Effector memory CD4-positive, alpha-beta T cell (primary cell): ENCODE data around the gene BRAP.
"Not testable (repeated sequence)": the region's sequence is repeated elsewhere in the genome, so short reads cannot be mapped to it uniquely, and the experiment has no call there.

ENCODE experiments used
- DNase-seq, 3 donors: peaks; one replicate each; pipeline ENCODE4 v3.0.0-alpha.2; 2020
- H3K27ac ChIP-seq: 2 replicates; pipeline ENCODE4 v1.7.0; 2013; ENCODE audit warnings: mild to moderate bottlenecking, low read length, moderate library complexity; ENCODE audit not compliant: insufficient read depth, poor library complexity, severe bottlenecking
- H3K27me3 ChIP-seq: replicated peaks from 2 replicates; pipeline ENCODE4 v1.7.0; 2013; ENCODE audit warnings: mild to moderate bottlenecking, low read length; ENCODE audit not compliant: insufficient read depth, control insufficient read depth, poor library complexity, severe bottlenecking
- H3K36me3 ChIP-seq: 2 replicates; pipeline ENCODE4 v1.7.0; 2013; ENCODE audit warnings: mild to moderate bottlenecking, low read length, moderate library complexity; ENCODE audit not compliant: control insufficient read depth, insufficient read depth
- H3K4me1 ChIP-seq: 2 replicates; pipeline ENCODE4 v1.7.0; 2013; ENCODE audit warnings: low read length, mild to moderate bottlenecking; ENCODE audit not compliant: control insufficient read depth, insufficient read depth, poor library complexity, severe bottlenecking
- H3K4me3 ChIP-seq: 2 replicates; pipeline ENCODE4 v1.7.0; 2013; ENCODE audit warnings: low read length, low read depth, mild to moderate bottlenecking; ENCODE audit not compliant: insufficient read depth, poor library complexity, severe bottlenecking
- H3K9me3 ChIP-seq: 2 replicates; pipeline ENCODE4 v1.7.0; 2013; ENCODE audit warnings: mild to moderate bottlenecking, low read length, moderate library complexity; ENCODE audit not compliant: control insufficient read depth
- total RNA-seq, 3 donors: gene quantifications; one replicate each; lab custom pipeline; 2026; lab: John Stamatoyannopoulos, UW

The BRAP gene, protein sequence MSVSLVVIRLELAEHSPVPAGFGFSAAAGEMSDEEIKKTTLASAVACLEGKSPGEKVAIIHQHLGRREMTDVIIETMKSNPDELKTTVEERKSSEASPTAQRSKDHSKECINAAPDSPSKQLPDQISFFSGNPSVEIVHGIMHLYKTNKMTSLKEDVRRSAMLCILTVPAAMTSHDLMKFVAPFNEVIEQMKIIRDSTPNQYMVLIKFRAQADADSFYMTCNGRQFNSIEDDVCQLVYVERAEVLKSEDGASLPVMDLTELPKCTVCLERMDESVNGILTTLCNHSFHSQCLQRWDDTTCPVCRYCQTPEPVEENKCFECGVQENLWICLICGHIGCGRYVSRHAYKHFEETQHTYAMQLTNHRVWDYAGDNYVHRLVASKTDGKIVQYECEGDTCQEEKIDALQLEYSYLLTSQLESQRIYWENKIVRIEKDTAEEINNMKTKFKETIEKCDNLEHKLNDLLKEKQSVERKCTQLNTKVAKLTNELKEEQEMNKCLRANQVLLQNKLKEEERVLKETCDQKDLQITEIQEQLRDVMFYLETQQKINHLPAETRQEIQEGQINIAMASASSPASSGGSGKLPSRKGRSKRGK
- 36.0 to 48.4 (median 41.5) reads per million in 3 donors for total RNA-seq

DNA sequence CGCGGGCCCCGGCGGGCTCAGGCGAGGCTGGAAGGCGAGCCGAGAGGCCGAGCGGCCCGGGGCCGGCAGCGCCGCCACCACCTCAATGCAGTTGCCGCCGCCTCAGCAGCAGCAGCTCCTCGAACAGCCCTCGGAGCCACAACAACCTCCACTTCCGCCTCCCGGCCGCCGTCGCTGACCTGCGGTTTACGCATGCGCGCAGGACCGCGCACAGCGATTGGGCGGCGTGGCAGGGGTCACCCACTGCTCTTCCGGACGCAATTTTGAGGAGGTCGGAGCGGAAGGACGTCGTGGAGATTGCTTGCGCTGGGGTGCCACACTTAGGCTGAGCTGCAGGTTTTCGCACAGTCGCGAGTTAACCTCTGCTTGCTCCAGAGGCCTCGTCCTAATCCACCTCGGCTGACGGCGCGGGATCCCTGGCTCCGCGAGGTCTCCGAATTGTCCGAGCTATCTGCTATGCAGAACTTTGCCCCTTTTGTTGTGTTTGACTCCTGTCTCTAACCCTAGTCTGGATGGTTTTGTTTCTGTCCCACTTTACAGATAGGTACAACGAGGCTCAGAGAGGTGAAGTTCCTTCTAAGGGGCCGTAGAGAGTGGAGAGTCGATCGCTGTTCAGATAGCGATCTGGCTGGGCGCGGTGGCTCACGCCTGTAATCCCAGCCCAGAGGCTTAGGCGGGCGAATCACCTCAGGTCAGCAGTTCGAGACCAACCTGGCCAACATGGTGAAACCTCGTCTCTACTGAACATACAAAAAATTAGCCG lies at the start of gene BRAP, which contains the start of gene ACAD10:
Gene BRAP, minus strand, starts transcription at position 146 of the 763 bp plus-strand sequence. CDS start 164 bp downstream, outside the sequence.
Gene ACAD10, plus strand, starts transcription at position 243 of the 763 bp plus-strand sequence. CDS start 6,657 bp downstream, outside the sequence.
- DNase-seq, result peak; percentile 87 to 91 (median 90)
- Histone ChIP-seq H3K4me3 (peak within 1 kb of the TSS; percentile 68), H3K4me1 (peaks cover 7% of the 10 kb centered on the region), H3K36me3 (peaks cover 19% of the 10 kb centered on the region), H3K27me3 (no peaks in the 10 kb centered on the region), H3K27ac (peak within 1 kb of the TSS; percentile 73), H3K9me3 (no peaks in the 10 kb centered on the region)

GRCh38 chr12:111733340-111733915 lies 47.7 kb upstream of the BRAP start:
- no peak for DNase-seq
- H3K4me1 ChIP-seq, result no peaks in the 10 kb centered on the region
- H3K4me3 ChIP-seq, result no peak overlapping the region
- H3K36me3 ChIP-seq, result no peaks in the 10 kb centered on the region
- H3K27me3 ChIP-seq, result no peaks in the 10 kb centered on the region
- H3K27ac ChIP-seq, result no peak overlapping the region
- H3K9me3 ChIP-seq, result no peaks in the 10 kb centered on the region

DNA sequence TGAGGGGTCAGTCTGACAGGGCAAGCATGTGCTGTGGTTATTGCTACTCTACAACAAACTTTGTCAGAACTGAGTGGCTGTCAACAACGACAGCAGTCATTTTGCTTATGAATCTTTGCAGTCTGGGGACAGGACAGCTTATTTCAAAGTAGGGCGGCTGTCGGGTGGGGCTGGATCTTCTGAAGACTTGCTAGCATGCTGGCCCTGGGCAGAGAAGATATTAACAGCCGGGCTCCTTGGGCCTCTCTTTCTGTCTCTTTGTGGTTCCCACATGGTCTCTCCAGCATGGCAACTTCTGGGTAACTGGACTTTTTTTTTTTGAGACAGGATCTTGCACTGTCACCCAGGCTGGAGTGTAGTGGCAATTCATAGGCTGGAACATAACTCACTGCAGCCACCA lies 47.0 kb upstream of the BRAP start:
- Histone ChIP-seq H3K4me3 (no peak overlapping the region), H3K27ac (no peak overlapping the region), H3K27me3 (no peaks in the 10 kb centered on the region), H3K36me3 (no peaks in the 10 kb centered on the region), H3K9me3 (no peaks in the 10 kb centered on the region), H3K4me1 (no peaks in the 10 kb centered on the region)
- no peak for DNase-seq

GRCh38 chr12:111730420-111730819 lies 44.7 kb upstream of the BRAP start:
- Histone ChIP-seq H3K27me3 (no peaks in the 10 kb centered on the region), H3K27ac (no peak overlapping the region), H3K4me1 (no peaks in the 10 kb centered on the region), H3K36me3 (no peaks in the 10 kb centered on the region), H3K4me3 (no peak overlapping the region), H3K9me3 (no peaks in the 10 kb centered on the region)
- no peak for DNase-seq

DNA sequence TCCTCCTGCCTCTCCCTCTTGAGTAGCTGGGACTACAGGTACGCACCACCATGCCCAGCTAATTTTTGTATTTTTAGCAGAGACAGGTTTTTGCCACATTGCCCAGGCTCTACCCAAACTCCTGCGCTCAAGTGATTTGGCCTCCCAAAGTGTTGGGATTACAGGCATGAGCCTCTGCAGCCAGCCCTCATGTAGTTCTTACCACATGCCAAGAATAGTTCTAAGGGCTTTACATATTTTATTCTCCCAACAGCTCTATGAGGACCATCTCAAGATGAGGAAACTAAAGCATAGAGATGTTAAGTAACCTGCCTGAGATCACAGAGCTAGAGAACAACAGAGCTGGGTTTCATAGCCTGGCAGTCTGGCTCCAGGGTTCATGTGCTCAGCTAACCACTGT lies 43.0 kb upstream of the BRAP start:
- no peak overlapping the region for H3K4me3 ChIP-seq
- no peak overlapping the region for H3K27ac ChIP-seq
- H3K9me3 ChIP-seq, result no peaks in the 10 kb centered on the region
- no peaks in the 10 kb centered on the region for H3K4me1 ChIP-seq
- no peaks in the 10 kb centered on the region for H3K36me3 ChIP-seq
- H3K27me3 ChIP-seq, result no peaks in the 10 kb centered on the region
- no peak for DNase-seq

DNA sequence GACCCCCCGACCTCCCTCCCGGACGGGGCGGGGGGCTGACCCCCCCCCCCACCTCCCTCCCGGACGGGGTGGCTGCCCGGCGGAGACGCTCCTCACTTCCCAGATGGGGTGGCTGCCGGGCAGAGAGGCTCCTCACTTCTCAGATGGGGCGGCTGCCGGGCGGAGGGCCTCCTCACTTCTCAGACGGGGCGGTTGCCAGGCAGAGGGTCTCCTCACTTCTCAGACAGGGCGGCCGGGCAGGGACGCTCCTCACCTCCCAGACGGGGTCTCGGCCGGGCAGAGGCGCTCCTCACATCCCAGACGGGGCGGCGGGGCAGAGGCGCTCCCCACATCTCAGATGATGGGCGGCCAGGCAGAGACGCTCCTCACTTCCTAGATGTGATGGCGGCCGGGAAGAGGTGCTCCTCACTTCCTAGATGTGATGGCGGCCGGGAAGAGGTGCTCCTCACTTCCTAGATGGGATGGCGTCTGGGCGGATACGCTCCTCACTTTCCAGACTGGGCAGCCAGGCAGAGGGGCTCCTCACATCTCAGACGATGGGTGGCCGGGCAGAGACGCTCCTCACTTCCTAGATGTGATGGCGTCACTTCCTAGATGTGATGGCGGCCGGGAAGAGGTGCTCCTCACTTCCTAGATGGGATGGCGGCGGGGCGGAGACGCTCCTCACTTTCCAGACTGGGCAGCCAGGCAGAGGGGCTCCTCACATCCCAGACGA lies 38.0 kb upstream of the BRAP start:
- not testable (repeated sequence) for H3K27me3 ChIP-seq, DNase-seq, H3K4me1 ChIP-seq, H3K9me3 ChIP-seq, H3K27ac ChIP-seq, H3K4me3 ChIP-seq
- H3K36me3 ChIP-seq, result peaks cover 11% of the 10 kb centered on the region

GRCh38 chr12:111720457-111720856 lies 34.7 kb upstream of the BRAP start:
- no peaks in the 10 kb centered on the region for H3K9me3 ChIP-seq
- peaks cover 31% of the 10 kb centered on the region for H3K36me3 ChIP-seq
- no peak overlapping the region for H3K4me3 ChIP-seq
- no peak overlapping the region for H3K27ac ChIP-seq
- DNase-seq, result no peak
- H3K27me3 ChIP-seq, result no peaks in the 10 kb centered on the region
- H3K4me1 ChIP-seq, result no peaks in the 10 kb centered on the region

- not testable (repeated sequence) for H3K27ac ChIP-seq, H3K4me3 ChIP-seq, DNase-seq, H3K9me3 ChIP-seq, H3K27me3 ChIP-seq, H3K4me1 ChIP-seq
- peaks cover 33% of the 10 kb centered on the region for H3K36me3 ChIP-seq
These were observed 33.6 kb upstream of the BRAP start for GRCh38 chr12:111719316-111719715.

DNA sequence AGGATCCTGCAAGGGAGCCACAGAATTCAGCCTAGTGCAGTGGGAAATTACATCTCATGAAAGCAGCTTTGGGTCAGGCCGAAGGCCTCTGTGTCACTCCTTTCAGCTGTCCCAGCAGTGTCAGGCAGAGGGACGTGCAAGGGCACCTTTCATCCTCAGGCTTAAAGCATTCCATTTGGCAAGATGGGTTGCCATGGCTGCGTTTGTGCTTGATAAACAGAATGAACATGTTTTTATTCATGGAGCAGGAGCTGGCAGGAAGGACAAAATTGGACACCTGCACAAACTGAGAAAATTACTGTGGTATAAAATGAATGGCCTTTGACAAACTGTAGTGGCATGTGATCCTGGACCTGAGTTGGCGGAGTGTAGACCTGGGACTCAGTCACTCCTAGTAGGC lies 29.5 kb upstream of the BRAP start:
- Histone ChIP-seq H3K36me3 (peaks cover 33% of the 10 kb centered on the region), H3K9me3 (no peaks in the 10 kb centered on the region), H3K4me1 (no peaks in the 10 kb centered on the region), H3K27me3 (no peaks in the 10 kb centered on the region), H3K4me3 (no peak overlapping the region), H3K27ac (no peak overlapping the region)
- no peak for DNase-seq
